ENCODE results near the gene ACR.

Gene ACR

GRCh38 chr22:50702821-50703725 is 34.9 kb upstream of the ACR start:
- no peak for DNase-seq (ENCODE audit: low read depth)

GRCh38 chr22:50703726-50704509 is 34.1 kb upstream of the ACR start:
- no peak for DNase-seq (ENCODE audit: low read depth)

- DNase-seq (ENCODE audit: low read depth) = no peak
Measured at GRCh38 chr22:50704510-50705218, 33.3 kb upstream of the ACR start.

GRCh38 chr22:50705219-50705691 is 32.7 kb upstream of the ACR start:
- DNase-seq (ENCODE audit: low read depth) = no peak

- no peak for DNase-seq (ENCODE audit: low read depth)
Measured at GRCh38 chr22:50705851-50706351, 32.1 kb upstream of the ACR start.

- DNase-seq (ENCODE audit: low read depth) = no peak
Measured at GRCh38 chr22:50706481-50707125, 31.4 kb upstream of the ACR start.

- no peak for DNase-seq (ENCODE audit: low read depth)
Measured at GRCh38 chr22:50708474-50708873, 29.5 kb upstream of the ACR start.

GRCh38 chr22:50708996-50709395 is 29.0 kb upstream of the ACR start:
- DNase-seq (ENCODE audit: low read depth) = no peak

- DNase-seq (ENCODE audit: low read depth) = no peak
Measured at GRCh38 chr22:50710221-50710620, 27.8 kb upstream of the ACR start.

- DNase-seq (ENCODE audit: low read depth) = no peak
Measured at GRCh38 chr22:50710886-50711285, 27.1 kb upstream of the ACR start.

GRCh38 chr22:50711446-50712340 is 26.3 kb upstream of the ACR start:
- no peak for DNase-seq (ENCODE audit: low read depth)

- DNase-seq (ENCODE audit: low read depth) = no peak
Measured at GRCh38 chr22:50712341-50713007, 25.5 kb upstream of the ACR start.

- DNase-seq (ENCODE audit: low read depth) = no peak
Measured at GRCh38 chr22:50713008-50713385, 25.0 kb upstream of the ACR start.

GRCh38 chr22:50713571-50714056 is 24.4 kb upstream of the ACR start:
- no peak for DNase-seq (ENCODE audit: low read depth)

GRCh38 chr22:50714150-50714549 is 23.9 kb upstream of the ACR start:
- no peak for DNase-seq (ENCODE audit: low read depth)

- no peak for DNase-seq (ENCODE audit: low read depth)
Measured at GRCh38 chr22:50714631-50715179, 23.3 kb upstream of the ACR start.

- no peak for DNase-seq (ENCODE audit: low read depth)
Measured at GRCh38 chr22:50715250-50715649, 22.8 kb upstream of the ACR start.

GRCh38 chr22:50715776-50716175 is 22.2 kb upstream of the ACR start:
- no peak for DNase-seq (ENCODE audit: low read depth)

GRCh38 chr22:50716290-50717024 is 21.5 kb upstream of the ACR start:
- no peak for DNase-seq (ENCODE audit: low read depth)

Measured in stimulated activated CD8-positive, alpha-beta memory T cell treated with anti-CD3 and anti-CD28 coated beads, Interleukin-12 subunit alpha, Interleukin-12 subunit beta, amount 100 ng/mL, for 1 hour (primary cell).